Stimulated activated CD4-positive, alpha-beta T cell treated with anti-CD3 and anti-CD28 coated beads, Interleukin-4, amount 100 ng/mL, for 48 hours (primary cell): ENCODE results near the gene TENM4.

Experiments
- DNase-seq, 2 donors: peaks; one replicate each; pipeline ENCODE4 v3.0.0-alpha.2; 2020; ENCODE audit warnings: low read depth in 2 of 2

TENM4 gene

GRCh38 chr11:78788533-78788932, 652.3 kb downstream of the TENM4 start:
- no peak for DNase-seq

- no peak for DNase-seq
These were observed 653.1 kb downstream of the TENM4 start for GRCh38 chr11:78787696-78788095.

GRCh38 chr11:78786746-78787145, 654.1 kb downstream of the TENM4 start:
- DNase-seq, result no peak

GRCh38 chr11:78786086-78786485, 654.7 kb downstream of the TENM4 start:
- DNase-seq, result no peak

- no peak for DNase-seq
These were observed 656.3 kb downstream of the TENM4 start for GRCh38 chr11:78784321-78785061.

GRCh38 chr11:78783846-78784245, 657.0 kb downstream of the TENM4 start:
- no peak for DNase-seq

GRCh38 chr11:78783301-78783700, 657.5 kb downstream of the TENM4 start:
- no peak for DNase-seq

- no peak for DNase-seq
These were observed 658.1 kb downstream of the TENM4 start for GRCh38 chr11:78782725-78783124.

- no peak for DNase-seq
These were observed 659.9 kb downstream of the TENM4 start for GRCh38 chr11:78780889-78781288.

GRCh38 chr11:78773492-78773891, 667.3 kb downstream of the TENM4 start:
- DNase-seq, result no peak

GRCh38 chr11:78773077-78773476, 667.8 kb downstream of the TENM4 start:
- no peak for DNase-seq

GRCh38 chr11:78772186-78772585, 668.6 kb downstream of the TENM4 start:
- DNase-seq, result no peak

- DNase-seq, result no peak
These were observed 669.9 kb downstream of the TENM4 start for GRCh38 chr11:78770931-78771330.

- no peak for DNase-seq
These were observed 671.9 kb downstream of the TENM4 start for GRCh38 chr11:78768971-78769370.

- DNase-seq, result no peak
These were observed 672.5 kb downstream of the TENM4 start for GRCh38 chr11:78768345-78768744.

GRCh38 chr11:78767027-78767932, 673.5 kb downstream of the TENM4 start:
- no peak for DNase-seq

- DNase-seq, result no peak
These were observed 675.9 kb downstream of the TENM4 start for GRCh38 chr11:78764946-78765345.

- DNase-seq, result no peak
These were observed 677.2 kb downstream of the TENM4 start for GRCh38 chr11:78763664-78764063.

- DNase-seq, result no peak
These were observed 678.7 kb downstream of the TENM4 start for GRCh38 chr11:78762105-78762504.

- DNase-seq, result no peak
These were observed 681.8 kb downstream of the TENM4 start for GRCh38 chr11:78759071-78759470.

GRCh38 chr11:78753297-78753696, 687.5 kb downstream of the TENM4 start:
- no peak for DNase-seq

- no peak for DNase-seq
These were observed 688.3 kb downstream of the TENM4 start for GRCh38 chr11:78752494-78752893.
